Measurements from ENCODE around the gene BTBD2.

GRCh38 chr19:1977120-1977519 is 38.4 kb downstream of the BTBD2 start:
- no peak for TF ChIP-seq POLR2AphosphoS5 (IDR thresholded peaks at IDR 0.05; ENCODE audit: low read depth, low read length)
- no peak for TF ChIP-seq FOXP2 (optimal IDR thresholded peaks at IDR 0.05; ENCODE audit: borderline replicate concordance, extremely low read depth, extremely low read length, insufficient read depth)
- no peak for TF ChIP-seq REST (IDR thresholded peaks at IDR 0.05; ENCODE audit: insufficient read depth in 1 of 2, low read depth in 2 of 2, low read length in 2 of 2)
- no peak for TF ChIP-seq TAF1 (IDR thresholded peaks at IDR 0.05; ENCODE audit: borderline replicate concordance, insufficient read depth, low read length)
- TF ChIP-seq SIN3A (IDR thresholded peaks at IDR 0.05; ENCODE audit: borderline replicate concordance, insufficient read depth, low read length) = no peak

Measured in PFSK-1 (cell line).